Stimulated activated CD8-positive, alpha-beta memory T cell treated with anti-CD3 and anti-CD28 coated beads, Interleukin-2, amount 100 ng/mL, for 1 hour (primary cell): ENCODE results near the gene SLC25A23.
"Not testable (repeated sequence)": the region's sequence is repeated elsewhere in the genome, so short reads cannot be mapped to it uniquely, and the experiment has no call there.

ENCODE experiments used
- DNase-seq, 2 donors: peaks; one replicate each; pipeline ENCODE4 v3.0.0-alpha.2; 2020; ENCODE audit warnings: low read depth in 2 of 2

SLC25A23 gene

GRCh38 chr19:6402058-6402457, 57.5 kb downstream of the SLC25A23 start:
- no peak for DNase-seq

- DNase-seq = not testable (repeated sequence)
Observed at GRCh38 chr19:6400062-6400944, 59.3 kb downstream of the SLC25A23 start.

GRCh38 chr19:6396305-6396704, 63.3 kb downstream of the SLC25A23 start:
- DNase-seq = no peak

- DNase-seq = no peak
Observed at GRCh38 chr19:6394831-6395230, 64.8 kb downstream of the SLC25A23 start.

GRCh38 chr19:6393983-6394412, 65.6 kb downstream of the SLC25A23 start:
- peak; percentile 33 to 54 for DNase-seq

GRCh38 chr19:6393074-6393982, 66.3 kb downstream of the SLC25A23 start, which contains the start of gene GTF2F1:
TSS of gene GTF2F1 (minus strand) at chr19:6393164. CDS start at chr19:6392995, 169 bp downstream.
- peak; percentile 85 to 91 for DNase-seq

- DNase-seq = no peak
Observed at GRCh38 chr19:6392221-6393073, 67.1 kb downstream of the SLC25A23 start.
